DND-41 (cell line): ENCODE data around the gene PPP2R1A.
A peak's percentile ranks its signal among the peaks of the same experiment; 100 is the strongest.

Experiments
- ATAC-seq: fragments of 200-7000 bp; cut with Tn5 transposase; 3 replicates; pipeline ENCODE4 v1.9.1; 2021; ENCODE audit warnings: low read depth; ENCODE audit not compliant: insufficient read depth
- DNase-seq: peaks from one replicate; pipeline ENCODE4 v3.0.0-alpha.2; 2020
- H2AFZ ChIP-seq: 2 replicates; pipeline ENCODE4 v1.6.0; 2012; ENCODE audit warnings: low read depth, low read length
- H3K27ac ChIP-seq: 2 replicates; pipeline ENCODE4 v1.5.1; 2012; ENCODE audit warnings: low read length, inconsistent platforms
- H3K27me3 ChIP-seq: fragments of 200-600 bp; sonication (generic); 2 replicates; pipeline ENCODE4 v1.6.0; 2012; ENCODE audit warnings: low read length, mild to moderate bottlenecking, inconsistent platforms; ENCODE audit not compliant: insufficient read depth, poor library complexity
- H3K36me3 ChIP-seq: 2 replicates; pipeline ENCODE4 v1.5.1; 2012; ENCODE audit warnings: low read length, inconsistent platforms; ENCODE audit not compliant: insufficient read depth
- H3K4me1 ChIP-seq: 2 replicates; pipeline ENCODE4 v1.5.1; 2012; ENCODE audit warnings: mild to moderate bottlenecking, low read length; ENCODE audit not compliant: insufficient read depth
- H3K4me2 ChIP-seq: 2 replicates; pipeline ENCODE4 v1.6.0; 2012; ENCODE audit warnings: mild to moderate bottlenecking, moderate library complexity, low read length, inconsistent platforms; ENCODE audit not compliant: insufficient read depth
- H3K4me3 ChIP-seq, 2 experiments: fragments of 200-600 bp in 1 of 2; shearing (Covaris generic) in 1 of 2; 2 replicates each; pipeline ENCODE4 v1.5.1; 2012 to 2016; ENCODE audit warnings: inconsistent platforms in 2 of 2, low read length in 2 of 2, mild to moderate bottlenecking in 2 of 2, low read depth in 1 of 2, moderate library complexity in 1 of 2
- H3K79me2 ChIP-seq: 2 replicates; pipeline ENCODE4 v1.6.0; 2012; ENCODE audit warnings: low read length, inconsistent platforms; ENCODE audit not compliant: insufficient read depth
- H3K9ac ChIP-seq: 2 replicates; pipeline ENCODE4 v1.6.0; 2012; ENCODE audit warnings: low read depth, mild to moderate bottlenecking, inconsistent platforms, low read length, moderate library complexity
- H3K9me3 ChIP-seq: 2 replicates; pipeline ENCODE4 v1.5.1; 2012; ENCODE audit warnings: low read length, moderate library complexity, mild to moderate bottlenecking, inconsistent platforms; ENCODE audit not compliant: insufficient read depth, severe bottlenecking
- H4K20me1 ChIP-seq: 2 replicates; pipeline ENCODE4 v1.6.0; 2012; ENCODE audit warnings: low read length; ENCODE audit not compliant: insufficient read depth
- EZH2 ChIP-seq: IDR thresholded peaks from 3 replicates; pipeline ENCODE4 v1.6.1; 2012; ENCODE audit warnings: borderline replicate concordance, low read depth, mild to moderate bottlenecking, moderate library complexity, low read length, inconsistent platforms; ENCODE audit not compliant: severe bottlenecking
- TF ChIP-seq, protein P1 (sequence below): IDR thresholded peaks from 2 replicates; pipeline ENCODE4 v1.5.1; 2012; ENCODE audit warnings: borderline replicate concordance, low read length, moderate library complexity, mild to moderate bottlenecking; ENCODE audit not compliant: poor library complexity, severe bottlenecking; ENCODE audit errors: extremely low read depth

PPP2R1A gene

DNA sequence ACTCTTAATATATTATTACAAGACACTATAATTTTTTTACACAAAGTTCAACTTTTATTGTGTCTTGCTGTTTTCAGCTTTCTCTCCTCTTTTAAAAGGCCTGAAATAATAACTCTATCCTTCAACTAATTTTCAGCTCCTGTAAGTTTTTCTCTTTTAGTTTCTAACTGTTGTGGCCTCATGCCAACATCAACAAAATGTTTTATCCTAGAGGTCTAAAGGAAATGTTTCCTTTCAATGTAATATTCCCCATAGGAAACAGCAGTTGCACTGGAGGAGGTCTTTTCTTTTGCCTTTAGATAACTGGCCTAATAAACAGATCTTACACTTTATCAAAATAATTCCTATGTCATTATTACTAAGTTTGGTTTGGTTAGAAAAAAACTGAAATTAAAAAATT, 41.6 kb upstream of the PPP2R1A start:
- DNase-seq (no peak), ATAC-seq (no peak)
- Histone ChIP-seq H3K9ac (no peak overlapping the region), H3K79me2 (no peaks in the 10 kb centered on the region), H3K4me3 (no peak overlapping the region), H4K20me1 (no peaks in the 10 kb centered on the region), H3K4me1 (no peaks in the 10 kb centered on the region), H3K27me3 (no peaks in the 10 kb centered on the region), H3K9me3 (peaks cover 30% of the 10 kb centered on the region), H2AFZ (no peak overlapping the region), H3K27ac (no peak overlapping the region), H3K36me3 (peaks cover 6% of the 10 kb centered on the region; the same call in 1 of the 2 replicates), H3K4me2 (no peak overlapping the region)
- TF ChIP-seq EZH2 = no peak
- TF ChIP-seq, protein P1, sequence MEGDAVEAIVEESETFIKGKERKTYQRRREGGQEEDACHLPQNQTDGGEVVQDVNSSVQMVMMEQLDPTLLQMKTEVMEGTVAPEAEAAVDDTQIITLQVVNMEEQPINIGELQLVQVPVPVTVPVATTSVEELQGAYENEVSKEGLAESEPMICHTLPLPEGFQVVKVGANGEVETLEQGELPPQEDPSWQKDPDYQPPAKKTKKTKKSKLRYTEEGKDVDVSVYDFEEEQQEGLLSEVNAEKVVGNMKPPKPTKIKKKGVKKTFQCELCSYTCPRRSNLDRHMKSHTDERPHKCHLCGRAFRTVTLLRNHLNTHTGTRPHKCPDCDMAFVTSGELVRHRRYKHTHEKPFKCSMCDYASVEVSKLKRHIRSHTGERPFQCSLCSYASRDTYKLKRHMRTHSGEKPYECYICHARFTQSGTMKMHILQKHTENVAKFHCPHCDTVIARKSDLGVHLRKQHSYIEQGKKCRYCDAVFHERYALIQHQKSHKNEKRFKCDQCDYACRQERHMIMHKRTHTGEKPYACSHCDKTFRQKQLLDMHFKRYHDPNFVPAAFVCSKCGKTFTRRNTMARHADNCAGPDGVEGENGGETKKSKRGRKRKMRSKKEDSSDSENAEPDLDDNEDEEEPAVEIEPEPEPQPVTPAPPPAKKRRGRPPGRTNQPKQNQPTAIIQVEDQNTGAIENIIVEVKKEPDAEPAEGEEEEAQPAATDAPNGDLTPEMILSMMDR = no peak

DNA sequence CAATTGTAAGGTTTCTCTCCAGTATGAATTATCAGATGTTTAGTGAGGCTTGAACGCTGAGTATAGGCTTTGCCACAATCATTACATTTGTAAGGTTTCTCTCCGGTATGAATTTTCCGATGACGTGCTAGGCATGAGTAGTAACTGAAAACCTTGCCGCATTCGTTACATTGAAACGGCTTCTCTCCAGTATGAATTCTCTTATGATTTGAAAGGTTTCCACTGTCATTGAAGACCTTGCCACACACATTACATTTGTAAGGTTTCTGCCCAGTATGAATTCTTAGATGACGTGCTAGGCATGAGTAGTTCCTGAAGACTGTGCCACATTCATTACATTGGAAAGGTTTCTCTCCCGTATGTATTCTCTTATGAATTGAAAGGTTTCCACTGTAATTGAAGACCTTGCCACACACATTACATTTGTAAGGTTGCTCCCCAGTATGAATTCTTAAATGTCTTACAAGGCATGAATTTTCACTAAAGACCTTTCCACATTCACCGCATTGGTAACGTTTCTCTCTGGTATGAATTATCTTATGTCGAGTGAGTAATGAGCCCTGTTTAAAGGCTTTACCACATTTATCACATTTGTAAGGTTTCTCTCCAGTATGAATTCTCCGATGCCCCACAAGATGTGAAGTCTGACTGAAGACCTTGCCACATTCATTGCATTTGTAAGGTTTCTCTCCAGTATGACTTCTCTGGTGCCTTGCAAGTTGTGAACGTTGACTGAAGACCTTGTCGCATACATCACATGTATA, 34.1 kb upstream of the PPP2R1A start:
- H3K9me3 ChIP-seq = peaks cover 65% of the 10 kb centered on the region
- TF ChIP-seq EZH2 = no peak
- TF ChIP-seq, protein P1 = no peak
- H2AFZ ChIP-seq = no peak overlapping the region
- H3K4me1 ChIP-seq = no peaks in the 10 kb centered on the region
- H3K27me3 ChIP-seq = no peaks in the 10 kb centered on the region
- DNase-seq = no peak
- H3K9ac ChIP-seq = no peak overlapping the region
- no peak for ATAC-seq
- H4K20me1 ChIP-seq = no peaks in the 10 kb centered on the region
- no peak overlapping the region for H3K4me2 ChIP-seq
- H3K36me3 ChIP-seq = peaks cover 45% of the 10 kb centered on the region
- no peak overlapping the region for H3K27ac ChIP-seq
- H3K4me3 ChIP-seq = no peak overlapping the region
- no peaks in the 10 kb centered on the region for H3K79me2 ChIP-seq

DNA sequence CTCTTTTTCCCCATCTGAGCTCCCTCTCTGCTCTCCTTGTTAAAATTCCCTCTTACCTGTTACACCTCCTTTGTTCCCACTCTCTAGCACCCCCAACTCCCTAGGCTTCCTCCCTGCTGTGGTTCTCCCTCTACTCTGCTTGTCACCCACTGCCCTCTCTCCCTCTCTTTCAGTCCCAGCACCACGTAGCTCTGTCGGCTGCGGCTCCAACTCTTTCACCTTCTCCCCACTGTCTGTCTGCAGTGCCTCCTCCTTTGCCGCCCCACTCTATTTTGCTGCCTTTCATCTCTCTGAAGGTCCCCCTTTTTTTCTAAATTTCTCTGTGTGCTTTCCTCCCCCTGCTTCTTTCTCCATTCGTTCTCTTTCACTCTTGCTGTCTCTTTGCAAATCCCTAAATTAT, 19.5 kb upstream of the PPP2R1A start:
- ATAC-seq (0 out of 3 replicates have a peak, but pooled peaks have one; percentile 29), DNase-seq (peak; percentile 21)
- H3K27ac ChIP-seq = peak overlapping the region; percentile 87; the same call in 1 of the 2 replicates
- H3K9ac ChIP-seq = peak overlapping the region; percentile 77
- peak overlapping the region; percentile 72 for H2AFZ ChIP-seq
- TF ChIP-seq, protein P1 = no peak
- no peak for TF ChIP-seq EZH2
- H3K27me3 ChIP-seq = no peaks in the 10 kb centered on the region
- H4K20me1 ChIP-seq = no peaks in the 10 kb centered on the region
- peaks cover 27% of the 10 kb centered on the region for H3K36me3 ChIP-seq
- peaks cover 19% of the 10 kb centered on the region for H3K79me2 ChIP-seq
- peak overlapping the region; percentile 77 to 78 for H3K4me3 ChIP-seq
- H3K4me1 ChIP-seq = peaks cover 34% of the 10 kb centered on the region
- no peaks in the 10 kb centered on the region for H3K9me3 ChIP-seq
- H3K4me2 ChIP-seq = peak overlapping the region; percentile 71
